Endodermal cell (in vitro differentiated cells): ENCODE data around the gene SCN8A. TPM values are rescaled to one million over a fixed set of nuclear protein-coding genes. Genes with fewer than 3 reads are reported as not detected.

ENCODE experiments used
- DNase-seq: peaks from one replicate; pipeline ENCODE4 v3.0.0-alpha.2; 2017
- H3K27ac ChIP-seq: 2 replicates; pipeline ENCODE4 v1.5.1; 2013; ENCODE audit warnings: mild to moderate bottlenecking, low read depth, low read length, moderate library complexity
- H3K27me3 ChIP-seq: 2 replicates; pipeline ENCODE4 v1.6.1; 2013; ENCODE audit warnings: mild to moderate bottlenecking, low read length, moderate library complexity; ENCODE audit not compliant: insufficient read depth, control insufficient read depth, poor library complexity, severe bottlenecking
- H3K36me3 ChIP-seq: 2 replicates; pipeline ENCODE4 v1.7.0; 2013; ENCODE audit warnings: mild to moderate bottlenecking, low read length, moderate library complexity; ENCODE audit not compliant: control insufficient read depth, insufficient read depth
- H3K4me1 ChIP-seq: one replicate; pipeline ENCODE4 v1.7.0; 2013; ENCODE audit warnings: low read length; ENCODE audit not compliant: control insufficient read depth, insufficient read depth
- H3K4me3 ChIP-seq: 2 replicates; pipeline ENCODE4 v1.5.1; 2013; ENCODE audit warnings: mild to moderate bottlenecking, low read length, moderate library complexity
- H3K9ac ChIP-seq: 2 replicates; pipeline ENCODE4 v1.6.1; 2013; ENCODE audit warnings: mild to moderate bottlenecking, low read length, moderate library complexity; ENCODE audit not compliant: poor library complexity, severe bottlenecking; ENCODE audit errors: extremely low read depth
- H3K9me3 ChIP-seq: 2 replicates; pipeline ENCODE4 v1.6.1; 2013; ENCODE audit warnings: mild to moderate bottlenecking, low read length, moderate library complexity; ENCODE audit not compliant: control insufficient read depth
- H3K27ac Mint-ChIP-seq: 2 replicates; pipeline ENCODE4 v1.8.0; 2020; ENCODE audit warnings: mixed read lengths
- H3K27me3 Mint-ChIP-seq: 2 replicates; pipeline ENCODE4 v1.8.0; 2021; ENCODE audit warnings: mild to moderate bottlenecking, mixed read lengths; ENCODE audit not compliant: insufficient read depth
- H3K36me3 Mint-ChIP-seq: 2 replicates; pipeline ENCODE4 v1.8.0; 2020; ENCODE audit warnings: low read depth, mixed read lengths
- H3K4me1 Mint-ChIP-seq: 2 replicates; pipeline ENCODE4 v1.8.0; 2020; ENCODE audit warnings: mixed read lengths
- H3K4me3 Mint-ChIP-seq: 2 replicates; pipeline ENCODE4 v1.8.0; 2020; ENCODE audit warnings: mild to moderate bottlenecking, moderate library complexity, mixed read lengths
- H3K9me3 Mint-ChIP-seq: 2 replicates; pipeline ENCODE4 v1.8.0; 2020; ENCODE audit warnings: mild to moderate bottlenecking, mixed read lengths
- CTCF ChIP-seq: fragments of 200-600 bp; sonication (generic); conservative IDR thresholded peaks from 2 replicates; pipeline ENCODE4 v1.5.0; 2021; ENCODE audit warnings: antibody characterized with exemption, mild to moderate bottlenecking
- WGBS, 2 experiments: methylation state at CpG; one replicate each; pipeline versions ENCODE4 v1.1.5 to v1.1.7; 2013; ENCODE audit warnings: missing lambda C conversion rate in 2 of 2, mixed read lengths in 1 of 2; ENCODE audit not compliant: insufficient coverage in 1 of 2, insufficient read length in 1 of 2; 5-methylcytosine and 5-hydroxymethylcytosine counted together
- total RNA-seq, 2 donors: library from RNA; stranded (reverse); fragmentation: NEBNext Ultra II Directional in 1 of 2; extraction: Animal tissue kit (Norgen Biotek cat#: 25700) in 1 of 2; gene quantifications; 2 replicates in 1 of 2; 3 replicates in 1 of 2; pipeline ENCODE4 v1.2.1, GENCODE V29; 2021

Gene SCN8A
- total RNA-seq, 2 donors from 2014 or later, result 9.5 to 9.7 TPM

DNA sequence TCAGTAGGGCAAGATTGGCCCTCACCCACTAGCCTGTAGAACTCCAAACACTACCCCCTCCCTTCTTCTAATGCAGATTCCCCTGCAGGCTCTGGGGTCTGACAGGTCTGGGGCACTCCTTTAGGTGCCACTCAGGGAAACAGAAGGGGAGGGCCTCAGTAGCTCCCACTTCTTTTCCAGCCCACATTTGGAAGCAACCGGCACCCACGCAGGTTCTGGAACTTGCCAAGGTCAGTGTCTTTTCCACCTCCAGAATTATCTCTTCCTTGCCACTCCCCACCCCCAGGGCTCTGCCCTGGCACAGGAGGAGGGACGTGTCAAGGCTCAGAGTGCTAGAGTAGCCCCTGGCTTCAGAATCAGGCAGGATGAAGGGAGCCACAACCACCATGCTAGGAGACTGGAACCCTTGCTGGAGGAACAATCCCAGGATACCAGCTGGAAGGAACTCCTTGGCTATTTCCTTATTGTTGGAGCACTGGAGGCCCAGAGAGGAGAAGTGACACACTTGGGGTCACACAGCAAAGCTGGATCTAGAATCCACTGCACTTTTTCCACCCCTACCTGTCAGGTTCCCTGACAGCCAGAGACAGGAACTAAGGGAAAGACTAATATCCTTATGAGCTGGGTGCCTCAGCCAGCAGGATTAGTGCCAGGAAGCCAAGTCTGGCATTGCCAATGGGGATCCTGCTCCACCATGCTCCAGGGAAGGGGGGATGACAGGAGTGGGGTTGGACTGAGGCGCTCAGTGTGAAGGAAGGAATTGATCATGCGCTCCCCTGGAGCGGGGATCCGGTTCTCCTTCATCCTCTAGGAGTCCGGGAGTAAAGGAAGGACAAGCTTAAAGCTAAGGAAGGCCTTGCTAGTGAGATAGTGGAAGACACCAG, 259.3 kb downstream of the SCN8A start:
- Histone ChIP-seq H3K9ac (no peak overlapping the region), H3K27me3 (peaks cover 16% of the 10 kb centered on the region), H3K4me3 (no peak overlapping the region), H3K36me3 (no peaks in the 10 kb centered on the region), H3K27ac (no peak overlapping the region), H3K9me3 (no peaks in the 10 kb centered on the region), H3K4me1 (peaks cover 17% of the 10 kb centered on the region)
- DNase-seq, result peak; percentile 52
- H3K27me3 Mint-ChIP-seq, result peaks cover 67% of the 10 kb centered on the region
- WGBS, 2 experiments, result 86 to 87% methylated on average over 5 to 8 of the region's 8 CpGs
- H3K27ac Mint-ChIP-seq, result no peak overlapping the region
- peaks cover 12% of the 10 kb centered on the region for H3K4me1 Mint-ChIP-seq
- TF ChIP-seq CTCF, result no peak
- H3K4me3 Mint-ChIP-seq, result no peak overlapping the region
- H3K9me3 Mint-ChIP-seq, result no peaks in the 10 kb centered on the region
- no peaks in the 10 kb centered on the region for H3K36me3 Mint-ChIP-seq

GRCh38 chr12:51850965-51851299, 259.9 kb downstream of the SCN8A start:
- H3K27me3 Mint-ChIP-seq, result peaks cover 66% of the 10 kb centered on the region
- peaks cover 11% of the 10 kb centered on the region for H3K4me1 ChIP-seq
- H3K27ac Mint-ChIP-seq, result no peak overlapping the region
- 95 to 100% methylated on average over 2 to 3 of the region's 4 CpGs for WGBS, 2 experiments
- H3K9me3 ChIP-seq, result no peaks in the 10 kb centered on the region
- no peak overlapping the region for H3K27ac ChIP-seq
- H3K4me3 ChIP-seq, result no peak overlapping the region
- H3K9me3 Mint-ChIP-seq, result no peaks in the 10 kb centered on the region
- peaks cover 10% of the 10 kb centered on the region for H3K4me1 Mint-ChIP-seq
- no peak overlapping the region for H3K4me3 Mint-ChIP-seq
- H3K36me3 ChIP-seq, result no peaks in the 10 kb centered on the region
- TF ChIP-seq CTCF, result no peak
- peaks cover 16% of the 10 kb centered on the region for H3K27me3 ChIP-seq
- DNase-seq, result peak; percentile 61
- no peaks in the 10 kb centered on the region for H3K36me3 Mint-ChIP-seq
- no peak overlapping the region for H3K9ac ChIP-seq

DNA sequence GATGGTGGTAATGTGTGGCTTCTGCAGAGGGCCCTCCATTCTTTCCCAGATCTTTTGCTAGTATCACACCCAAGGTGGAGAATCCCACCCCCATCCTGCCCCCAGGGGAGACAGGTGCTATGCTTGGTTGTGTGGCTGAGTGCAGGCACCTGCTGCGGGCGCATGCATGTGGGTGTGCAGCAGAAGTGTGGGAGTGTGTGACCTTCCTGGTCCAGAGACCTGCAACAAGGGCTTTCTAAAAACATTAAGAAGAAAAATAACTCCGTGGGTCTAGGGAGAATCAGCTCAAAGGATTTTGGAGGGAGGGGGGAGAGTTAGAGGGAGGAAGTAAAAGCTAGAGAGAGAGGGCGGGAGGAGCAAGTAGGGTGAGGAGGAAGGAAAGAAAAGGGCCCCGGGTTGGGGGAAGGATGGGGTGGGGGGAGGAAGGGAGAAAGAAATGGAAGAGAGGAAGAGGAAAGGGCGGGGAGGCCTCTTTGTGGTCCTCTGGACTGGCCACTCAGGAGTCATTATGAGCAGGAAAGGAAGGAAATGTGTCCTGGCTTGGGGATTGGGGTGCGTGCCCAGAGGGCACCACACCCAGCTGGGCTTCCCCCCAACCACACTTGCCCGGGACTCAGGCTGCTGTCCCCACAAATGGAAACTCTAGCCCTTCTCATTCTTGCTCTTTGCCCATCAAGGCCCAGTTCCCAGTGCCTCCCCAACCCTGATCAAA, 260.5 kb downstream of the SCN8A start:
- no peak overlapping the region for H3K4me3 Mint-ChIP-seq
- no peak for DNase-seq
- H3K27me3 Mint-ChIP-seq, result peaks cover 66% of the 10 kb centered on the region
- H3K9ac ChIP-seq, result no peak overlapping the region
- H3K36me3 ChIP-seq, result no peaks in the 10 kb centered on the region
- H3K4me1 Mint-ChIP-seq, result peaks cover 11% of the 10 kb centered on the region
- 83 to 86% methylated on average over 2 to 8 of the region's 8 CpGs for WGBS, 2 experiments
- peaks cover 5% of the 10 kb centered on the region for H3K4me1 ChIP-seq
- peaks cover 16% of the 10 kb centered on the region for H3K27me3 ChIP-seq
- H3K27ac Mint-ChIP-seq, result no peak overlapping the region
- H3K9me3 ChIP-seq, result no peaks in the 10 kb centered on the region
- H3K4me3 ChIP-seq, result no peak overlapping the region
- no peaks in the 10 kb centered on the region for H3K9me3 Mint-ChIP-seq
- H3K27ac ChIP-seq, result no peak overlapping the region
- H3K36me3 Mint-ChIP-seq, result no peaks in the 10 kb centered on the region
- TF ChIP-seq CTCF, result no peak
